IMR-90 (cell line): ENCODE data around the gene WASL.

Source experiments
- CEBPB ChIP-seq: IDR thresholded peaks from 2 replicates; pipeline ENCODE4 v1.6.1; 2012; ENCODE audit warnings: low read depth, low read length, improper control_type of control experiment
- ELK1 ChIP-seq: fragments of 150-350 bp; IDR thresholded peaks from 2 replicates; pipeline ENCODE4 v1.6.1; 2016; ENCODE audit warnings: low read depth, mild to moderate bottlenecking, low read length, moderate library complexity, borderline replicate concordance
- FOS ChIP-seq: fragments of 150-350 bp; IDR thresholded peaks from 2 replicates; pipeline ENCODE4 v1.6.1; 2016; ENCODE audit warnings: low read depth, low read length
- MAFK ChIP-seq: IDR thresholded peaks from 2 replicates; pipeline ENCODE4 v1.6.1; 2012; ENCODE audit warnings: low read depth, low read length, improper control_type of control experiment
- MAZ ChIP-seq: IDR thresholded peaks from 2 replicates; pipeline ENCODE4 v1.6.1; 2012; ENCODE audit warnings: low read depth, mild to moderate bottlenecking, low read length, improper control_type of control experiment, moderate library complexity, borderline replicate concordance
- MXI1 ChIP-seq: IDR thresholded peaks from 2 replicates; pipeline ENCODE4 v1.6.1; 2012; ENCODE audit warnings: low read depth, mild to moderate bottlenecking, low read length, moderate library complexity, borderline replicate concordance
- NFE2L2 ChIP-seq: fragments of 150-350 bp; IDR thresholded peaks from 2 replicates; pipeline ENCODE4 v1.6.1; 2016; ENCODE audit warnings: low read depth, mild to moderate bottlenecking, low read length
- POLR2A ChIP-seq: IDR thresholded peaks from 2 replicates; pipeline ENCODE4 v1.6.1; 2012; ENCODE audit warnings: mild to moderate bottlenecking, low read depth, low read length
- RAD21 ChIP-seq: IDR thresholded peaks from 2 replicates; pipeline ENCODE4 v1.6.1; 2012; ENCODE audit warnings: low read length, improper control_type of control experiment
- RFX5 ChIP-seq: IDR thresholded peaks from 2 replicates; pipeline ENCODE4 v1.8.0; 2012; ENCODE audit warnings: low read depth, mild to moderate bottlenecking, low read length, moderate library complexity
- SMC3 ChIP-seq: fragments of 150-350 bp; IDR thresholded peaks from 2 replicates; pipeline ENCODE4 v1.6.1; 2016; ENCODE audit warnings: low read depth, mild to moderate bottlenecking, antibody characterized with exemption, low read length, moderate library complexity
- TF ChIP-seq, protein P1 (sequence below): conservative IDR thresholded peaks from 2 replicates; pipeline ENCODE4 v1.5.1; 2012; ENCODE audit warnings: mild to moderate bottlenecking, low read depth, low read length, improper control_type of control experiment
- TF ChIP-seq, protein P2 (sequence below): fragments of 150-350 bp; IDR thresholded peaks from 2 replicates; pipeline ENCODE4 v1.6.1; 2017; ENCODE audit warnings: mild to moderate bottlenecking, antibody characterized with exemption, low read length, low read depth

GRCh38 chr7:123754271-123754871, 5.6 kb upstream of the WASL start:
- no peak for TF ChIP-seq RAD21
- no peak for TF ChIP-seq POLR2A
- TF ChIP-seq ELK1, result no peak
- TF ChIP-seq MAZ, result no peak
- TF ChIP-seq, protein P1, sequence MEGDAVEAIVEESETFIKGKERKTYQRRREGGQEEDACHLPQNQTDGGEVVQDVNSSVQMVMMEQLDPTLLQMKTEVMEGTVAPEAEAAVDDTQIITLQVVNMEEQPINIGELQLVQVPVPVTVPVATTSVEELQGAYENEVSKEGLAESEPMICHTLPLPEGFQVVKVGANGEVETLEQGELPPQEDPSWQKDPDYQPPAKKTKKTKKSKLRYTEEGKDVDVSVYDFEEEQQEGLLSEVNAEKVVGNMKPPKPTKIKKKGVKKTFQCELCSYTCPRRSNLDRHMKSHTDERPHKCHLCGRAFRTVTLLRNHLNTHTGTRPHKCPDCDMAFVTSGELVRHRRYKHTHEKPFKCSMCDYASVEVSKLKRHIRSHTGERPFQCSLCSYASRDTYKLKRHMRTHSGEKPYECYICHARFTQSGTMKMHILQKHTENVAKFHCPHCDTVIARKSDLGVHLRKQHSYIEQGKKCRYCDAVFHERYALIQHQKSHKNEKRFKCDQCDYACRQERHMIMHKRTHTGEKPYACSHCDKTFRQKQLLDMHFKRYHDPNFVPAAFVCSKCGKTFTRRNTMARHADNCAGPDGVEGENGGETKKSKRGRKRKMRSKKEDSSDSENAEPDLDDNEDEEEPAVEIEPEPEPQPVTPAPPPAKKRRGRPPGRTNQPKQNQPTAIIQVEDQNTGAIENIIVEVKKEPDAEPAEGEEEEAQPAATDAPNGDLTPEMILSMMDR, result no peak
- no peak for TF ChIP-seq MAFK
- TF ChIP-seq, protein P2, sequence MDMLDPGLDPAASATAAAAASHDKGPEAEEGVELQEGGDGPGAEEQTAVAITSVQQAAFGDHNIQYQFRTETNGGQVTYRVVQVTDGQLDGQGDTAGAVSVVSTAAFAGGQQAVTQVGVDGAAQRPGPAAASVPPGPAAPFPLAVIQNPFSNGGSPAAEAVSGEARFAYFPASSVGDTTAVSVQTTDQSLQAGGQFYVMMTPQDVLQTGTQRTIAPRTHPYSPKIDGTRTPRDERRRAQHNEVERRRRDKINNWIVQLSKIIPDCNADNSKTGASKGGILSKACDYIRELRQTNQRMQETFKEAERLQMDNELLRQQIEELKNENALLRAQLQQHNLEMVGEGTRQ, result no peak
- TF ChIP-seq MXI1, result no peak
- no peak for TF ChIP-seq SMC3
- no peak for TF ChIP-seq NFE2L2
- TF ChIP-seq FOS, result no peak
- no peak for TF ChIP-seq CEBPB
- TF ChIP-seq RFX5, result no peak
